ENCODE results near the gene KLKB1.

DNA sequence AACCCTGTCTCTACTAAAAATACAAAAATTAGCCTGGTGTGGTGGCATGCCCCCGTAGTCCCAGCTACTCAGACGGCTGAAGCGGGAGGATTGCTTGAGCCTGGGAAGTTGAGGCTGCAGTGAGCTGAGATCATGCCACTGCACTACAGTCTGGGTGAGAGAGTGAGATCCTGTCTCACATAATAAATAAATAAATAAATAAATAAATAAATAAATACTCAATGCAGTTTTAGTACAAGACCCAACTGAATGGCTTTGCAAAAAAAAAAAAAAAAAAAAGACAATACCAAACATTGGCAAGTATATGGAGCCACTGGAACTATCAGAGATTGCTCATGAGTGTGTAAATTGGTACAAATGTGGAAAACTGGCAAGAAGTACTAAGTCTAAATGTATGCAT lies 39.2 kb upstream of the KLKB1 start:
- TF ChIP-seq, protein P1, sequence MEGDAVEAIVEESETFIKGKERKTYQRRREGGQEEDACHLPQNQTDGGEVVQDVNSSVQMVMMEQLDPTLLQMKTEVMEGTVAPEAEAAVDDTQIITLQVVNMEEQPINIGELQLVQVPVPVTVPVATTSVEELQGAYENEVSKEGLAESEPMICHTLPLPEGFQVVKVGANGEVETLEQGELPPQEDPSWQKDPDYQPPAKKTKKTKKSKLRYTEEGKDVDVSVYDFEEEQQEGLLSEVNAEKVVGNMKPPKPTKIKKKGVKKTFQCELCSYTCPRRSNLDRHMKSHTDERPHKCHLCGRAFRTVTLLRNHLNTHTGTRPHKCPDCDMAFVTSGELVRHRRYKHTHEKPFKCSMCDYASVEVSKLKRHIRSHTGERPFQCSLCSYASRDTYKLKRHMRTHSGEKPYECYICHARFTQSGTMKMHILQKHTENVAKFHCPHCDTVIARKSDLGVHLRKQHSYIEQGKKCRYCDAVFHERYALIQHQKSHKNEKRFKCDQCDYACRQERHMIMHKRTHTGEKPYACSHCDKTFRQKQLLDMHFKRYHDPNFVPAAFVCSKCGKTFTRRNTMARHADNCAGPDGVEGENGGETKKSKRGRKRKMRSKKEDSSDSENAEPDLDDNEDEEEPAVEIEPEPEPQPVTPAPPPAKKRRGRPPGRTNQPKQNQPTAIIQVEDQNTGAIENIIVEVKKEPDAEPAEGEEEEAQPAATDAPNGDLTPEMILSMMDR (conservative IDR thresholded peaks at IDR 0.05 in 1 of 2, IDR thresholded peaks at IDR 0.05 in 1 of 2; ENCODE audit: low read depth in 1 of 2, low read length in 2 of 2) = no peak
- TF ChIP-seq EZH2 (IDR thresholded peaks at IDR 0.05; ENCODE audit: low read length, missing control alignments) = no peak

Measured in fibroblast of lung (primary cell).